Ovary (tissue), 9 donors: ENCODE measurements around the gene LTC4S. TPM values are rescaled to one million over a fixed set of nuclear protein-coding genes. Genes with fewer than 3 reads are reported as not detected.

Source experiments
- DNase-seq, 5 donors: peaks; one replicate each; pipeline ENCODE4 v3.0.0-alpha.2; 2019 to 2020
- H3K27ac ChIP-seq, 2 donors: fragments of 200-600 bp; one replicate each; pipeline versions ENCODE4 v1.5.1 to v1.8.0; 2019 to 2022
- H3K27me3 ChIP-seq: fragments of 200-600 bp; one replicate; pipeline ENCODE4 v1.8.0; 2022
- H3K36me3 ChIP-seq: fragments of 200-600 bp; sonication (generic); one replicate; pipeline ENCODE4 v1.5.1; 2019
- H3K4me1 ChIP-seq: one replicate; pipeline ENCODE4 v1.8.1; 2013; ENCODE audit warnings: mild to moderate bottlenecking, moderate library complexity; ENCODE audit not compliant: insufficient read depth
- H3K4me3 ChIP-seq: fragments of 200-600 bp; sonication (generic); one replicate; pipeline ENCODE4 v1.5.1; 2017
- H3K9me3 ChIP-seq, 2 donors: fragments of 200-600 bp in 1 of 2; sonication (generic) in 1 of 2; one replicate each; pipeline versions ENCODE4 v1.5.1 to v1.8.1; 2013 to 2019; ENCODE audit warnings: mild to moderate bottlenecking in 1 of 2, moderate library complexity in 1 of 2
- EP300 ChIP-seq: sonication (generic); formaldehyde crosslinking; IDR thresholded peaks from one replicate; pipeline ENCODE4 v1.6.1; 2017; ENCODE audit warnings: antibody characterized with exemption
- POLR2A ChIP-seq: fragments of 450-650 bp; IDR thresholded peaks from one replicate; pipeline ENCODE4 v1.6.1; 2017; ENCODE audit warnings: antibody characterized with exemption, mild to moderate bottlenecking, moderate library complexity
- WGBS, 3 donors: extraction: QIAGEN DNeasy Blood & Tissue Kit in 1 of 3; methylation state at CpG; one replicate each; pipeline versions ENCODE4 v1.1.5 to v1.1.7; 2013 to 2017; 5-methylcytosine and 5-hydroxymethylcytosine counted together
- intact Hi-C, 4 donors: fragments of 100-400 bp; cut with DNase I; formaldehyde crosslinking; loops; one replicate each; pipeline versions ENCODE4 v1.11.0 to v1.15.1; 2022 to 2023
- polyA plus RNA-seq, 2 donors: library from polyadenylated mRNA; stranded (reverse); fragments of 200-250 nt in 1 of 2; fragments of 350-450 nt in 1 of 2; fragmentation: Illumina TruSeq in 1 of 2; extraction: RNeasy Lipid Tissue Mini Kit (QIAGEN cat#74804) in 1 of 2; gene quantifications; one replicate each; pipeline ENCODE4 v1.2.3, GENCODE V29; 2013 to 2014
- total RNA-seq, 7 donors: library from RNA; depleted of rRNA in 2 of 7; stranded (reverse); fragments of >200 nt in 2 of 7; fragmentation: NEBNext Ultra II Directional in 3 of 7; extraction: Animal tissue kit (Norgen Biotek cat#: 25700) in 3 of 7; gene quantifications; one replicate each; pipeline versions ENCODE4 v1.1.0 to v1.2.4, GENCODE V29; 2016 to 2023
- TF ChIP-seq, protein P1 (sequence below), 3 donors: fragments of 450-650 bp in 2 of 3; fragments of 200-600 bp in 1 of 3; IDR thresholded peaks; one replicate each; pipeline versions ENCODE4 v1.5.1 to v1.8.0; 2016 to 2022; ENCODE audit warnings: antibody characterized with exemption in 3 of 3, mild to moderate bottlenecking in 1 of 3
- donor health status: DM: no; HTN: no; CAD: no; lungs with moderate emphysema.
- donor health status: DM: no; HTN: no; CAD: no.
- donor health status: Bipolar disorder and iron deficiency.
- donor health status: DM: yes; HTN: yes; CAD: no.
- donor health status: DM: no; HTN: no; CAD: no.
- donor health status: DM: yes; HTN: yes; CAD: no.

LTC4S gene
- total and polyA plus RNA-seq, 9 donors = 7.5 to 43.5 (median 16.9) TPM; not detected in 1

DNA sequence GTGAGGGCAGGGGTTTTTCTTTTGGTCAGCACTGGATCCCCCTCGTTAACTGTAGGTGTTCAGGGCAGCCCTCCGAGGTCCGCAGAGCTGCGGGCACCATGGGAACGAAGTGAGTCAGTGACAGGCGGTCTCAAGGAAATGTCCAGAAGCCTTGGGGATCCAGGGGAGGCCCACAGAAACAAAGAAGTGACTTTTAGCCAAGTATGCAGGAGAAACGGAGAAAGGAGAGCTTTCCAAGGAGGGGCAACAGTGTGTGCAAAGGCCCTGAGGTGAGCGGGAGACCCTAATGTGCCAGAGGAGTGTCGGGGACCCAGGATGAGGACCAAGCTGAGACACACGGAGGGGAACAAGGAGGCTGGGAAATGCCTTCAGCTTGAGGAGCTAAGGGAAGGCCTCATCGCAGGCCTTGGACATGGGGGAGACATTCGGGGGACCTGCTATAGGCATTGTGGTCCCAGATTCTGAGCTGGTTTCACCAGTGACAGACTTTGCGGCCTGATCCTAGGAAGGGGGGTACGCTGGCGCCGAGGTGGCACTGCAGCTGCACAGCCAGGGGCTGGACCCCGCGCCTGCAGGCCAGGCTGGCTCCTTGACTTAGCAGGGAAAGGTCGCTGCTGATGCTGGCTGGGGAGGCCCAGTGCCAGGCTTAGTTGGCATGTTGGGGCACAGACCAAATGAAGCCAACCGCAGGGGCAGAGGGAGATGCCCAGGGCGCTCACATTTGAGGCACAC lies 3.3 kb downstream of the LTC4S start:
- DNase-seq = peak in 3 of 5 donors; percentile 20 to 46 (median 33)
- intact Hi-C loops = loop anchor here in 3 of 4 donors (5.0 to 10.0 kb wide), 3 partner anchors 35 to 108 kb away; partner anchors contain the start of genes MRNIP (in 1 of the 3) and TBC1D9B (in 1 of the 3)
- no peaks in the 10 kb centered on the region for H3K36me3 ChIP-seq

DNA sequence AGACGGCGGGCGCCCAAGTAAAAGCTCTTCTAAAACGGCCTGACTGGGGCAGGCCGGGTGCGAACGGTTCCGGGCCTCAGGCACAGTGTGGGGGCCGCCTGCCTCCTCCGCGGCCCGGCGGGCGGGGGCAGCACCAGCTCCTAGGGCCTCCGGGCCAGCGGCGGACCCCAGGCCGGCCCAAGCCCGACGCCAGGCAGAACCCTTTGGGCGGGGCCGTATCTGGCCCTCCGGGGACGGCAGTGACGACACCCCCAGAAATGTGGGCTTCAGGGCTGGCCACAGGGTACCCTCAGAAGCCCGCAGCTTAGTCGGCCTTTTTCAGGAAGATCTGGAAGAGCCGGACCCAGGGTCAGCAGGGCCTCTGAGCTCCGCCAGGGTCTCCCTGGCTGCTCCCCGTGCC lies 4.0 kb downstream of the LTC4S start:
- Histone ChIP-seq H3K9me3 (no peaks in the 10 kb centered on the region), H3K27ac (no peak overlapping the region), H3K4me1 (peaks cover 15% of the 10 kb centered on the region), H3K36me3 (no peaks in the 10 kb centered on the region), H3K4me3 (no peak overlapping the region), H3K27me3 (no peaks in the 10 kb centered on the region)
- intact Hi-C loops = loop anchor here in 3 of 4 donors (5.0 to 10.0 kb wide), 3 partner anchors 35 to 107 kb away; partner anchors contain the start of genes MRNIP (in 1 of the 3) and TBC1D9B (in 1 of the 3)
- WGBS, 3 donors = 91 to 93% (median 93%) methylated on average over 27 to 30 of the region's 30 CpGs
- TF ChIP-seq POLR2A = no peak
- TF ChIP-seq, protein P1, sequence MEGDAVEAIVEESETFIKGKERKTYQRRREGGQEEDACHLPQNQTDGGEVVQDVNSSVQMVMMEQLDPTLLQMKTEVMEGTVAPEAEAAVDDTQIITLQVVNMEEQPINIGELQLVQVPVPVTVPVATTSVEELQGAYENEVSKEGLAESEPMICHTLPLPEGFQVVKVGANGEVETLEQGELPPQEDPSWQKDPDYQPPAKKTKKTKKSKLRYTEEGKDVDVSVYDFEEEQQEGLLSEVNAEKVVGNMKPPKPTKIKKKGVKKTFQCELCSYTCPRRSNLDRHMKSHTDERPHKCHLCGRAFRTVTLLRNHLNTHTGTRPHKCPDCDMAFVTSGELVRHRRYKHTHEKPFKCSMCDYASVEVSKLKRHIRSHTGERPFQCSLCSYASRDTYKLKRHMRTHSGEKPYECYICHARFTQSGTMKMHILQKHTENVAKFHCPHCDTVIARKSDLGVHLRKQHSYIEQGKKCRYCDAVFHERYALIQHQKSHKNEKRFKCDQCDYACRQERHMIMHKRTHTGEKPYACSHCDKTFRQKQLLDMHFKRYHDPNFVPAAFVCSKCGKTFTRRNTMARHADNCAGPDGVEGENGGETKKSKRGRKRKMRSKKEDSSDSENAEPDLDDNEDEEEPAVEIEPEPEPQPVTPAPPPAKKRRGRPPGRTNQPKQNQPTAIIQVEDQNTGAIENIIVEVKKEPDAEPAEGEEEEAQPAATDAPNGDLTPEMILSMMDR (IDR thresholded peaks at IDR 0.05) = no peak
- TF ChIP-seq EP300 = no peak
- peak in 2 of 5 donors; percentile 28 to 42 for DNase-seq

More for the DNA sequence above, 3.3 kb downstream of the LTC4S start:
- Histone ChIP-seq H3K4me1 (peaks cover 15% of the 10 kb centered on the region), H3K9me3 (no peaks in the 10 kb centered on the region), H3K4me3 (peak overlapping the region; percentile 49), H3K27me3 (no peaks in the 10 kb centered on the region), H3K27ac (peak overlapping the region; percentile 63 to 68)
- TF ChIP-seq EP300 (no peak), POLR2A (no peak)
- TF ChIP-seq, protein P1 (IDR thresholded peaks at IDR 0.05) = no peak
- WGBS, 3 donors = 84 to 88% (median 85%) methylated on average over 21 of the region's 21 CpGs

DNA sequence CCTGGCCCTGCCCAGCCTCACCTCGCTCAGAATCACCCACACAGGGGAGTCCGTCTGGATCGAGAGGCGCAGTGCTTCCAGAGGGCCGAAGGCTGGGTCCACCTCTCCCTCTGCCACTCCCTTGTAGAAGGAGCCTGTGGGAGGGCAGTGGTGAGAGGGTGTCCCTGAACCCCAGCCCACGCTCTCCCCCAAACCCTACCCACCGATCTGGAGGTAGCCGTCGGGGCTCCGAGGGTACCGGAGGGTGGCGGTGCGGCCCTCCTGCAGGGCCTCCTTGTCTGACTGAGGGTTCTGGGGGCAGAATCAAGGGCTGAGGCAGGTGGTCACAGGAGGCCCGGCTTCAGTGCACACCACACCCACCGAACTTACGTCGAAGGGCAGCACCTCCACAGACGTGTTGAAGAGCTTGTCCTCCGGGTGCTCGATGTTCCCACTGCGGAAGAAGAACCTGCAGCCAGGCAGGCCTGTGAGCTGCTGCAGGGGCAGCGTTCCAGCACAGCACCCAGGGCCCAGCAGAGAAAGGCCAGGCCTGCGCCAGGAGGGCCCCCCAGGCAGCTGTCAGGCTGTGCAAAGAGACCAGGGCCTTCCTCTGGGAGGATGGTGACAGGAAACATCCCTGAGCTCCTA lies 4.5 kb downstream of the LTC4S start:
- no peaks in the 10 kb centered on the region for H3K36me3 ChIP-seq
- H3K4me1 ChIP-seq = peaks cover 13% of the 10 kb centered on the region
- 91 to 98% (median 92%) methylated on average over 16 to 23 of the region's 23 CpGs for WGBS, 3 donors
- intact Hi-C loops = loop anchor here in 3 of 4 donors (5.0 to 10.0 kb wide), 3 partner anchors 36 to 107 kb away; partner anchors contain the start of genes MRNIP (in 1 of the 3) and TBC1D9B (in 1 of the 3)
- no peak overlapping the region for H3K4me3 ChIP-seq
- TF ChIP-seq, protein P1 (IDR thresholded peaks at IDR 0.05) = no peak
- TF ChIP-seq EP300 (no peak), POLR2A (no peak)
- no peak overlapping the region for H3K27ac ChIP-seq
- DNase-seq = peak in 2 of 5 donors; percentile 9 to 27
- H3K9me3 ChIP-seq = no peaks in the 10 kb centered on the region
- H3K27me3 ChIP-seq = no peaks in the 10 kb centered on the region

DNA sequence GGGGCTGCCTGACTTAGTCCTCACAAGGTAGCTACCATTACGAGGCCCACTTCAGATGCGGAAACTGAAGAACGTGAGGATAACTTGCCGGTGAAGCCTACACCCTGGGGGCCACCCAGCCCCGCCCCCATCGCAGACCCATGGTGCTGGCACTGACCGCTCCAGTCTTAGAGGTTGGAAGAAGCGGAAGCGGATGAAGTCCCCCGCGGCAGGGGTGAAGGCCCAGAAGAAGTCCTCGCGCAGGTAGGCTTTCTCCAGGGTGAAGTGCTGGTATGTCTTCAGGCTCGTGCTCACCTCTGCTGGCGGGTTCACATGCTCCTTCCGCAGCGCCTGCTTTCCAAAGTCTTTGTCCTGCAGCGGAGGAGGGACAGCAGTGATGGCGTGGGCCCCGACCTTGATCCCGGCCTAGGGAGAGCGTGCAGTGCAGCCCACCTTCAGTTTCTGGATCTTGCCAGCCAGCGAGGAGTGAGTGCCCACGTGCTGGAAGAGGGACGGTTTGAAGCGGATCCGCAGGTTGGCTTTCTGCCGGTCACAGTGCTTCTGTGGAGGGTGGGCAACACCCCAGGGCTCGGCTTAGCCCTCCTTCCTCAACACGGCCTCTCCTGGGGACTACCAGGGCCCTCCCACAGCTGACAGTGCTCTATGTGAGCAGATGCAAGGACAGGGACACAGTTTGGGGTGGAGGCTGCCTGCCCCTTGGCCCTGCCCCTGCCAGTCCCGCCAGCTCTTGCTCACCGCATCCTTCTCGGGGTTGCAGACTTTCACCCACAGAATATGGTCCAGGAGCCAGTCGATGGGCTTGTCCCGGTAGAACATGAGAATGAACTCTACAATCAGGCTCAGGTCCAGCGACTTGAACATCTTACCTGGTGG lies 5.2 kb downstream of the LTC4S start:
- Histone ChIP-seq H3K36me3 (no peaks in the 10 kb centered on the region), H3K27ac (no peak overlapping the region), H3K4me1 (peaks cover 8% of the 10 kb centered on the region)

More for the DNA sequence above, 5.2 kb downstream of the LTC4S start:
- peak in 3 of 5 donors; percentile 7 to 41 (median 26) for DNase-seq
- WGBS, 3 donors = 93 to 94% (median 93%) methylated on average over 36 of the region's 36 CpGs
- H3K9me3 ChIP-seq = no peaks in the 10 kb centered on the region
- H3K4me3 ChIP-seq = no peak overlapping the region
- no peak for TF ChIP-seq POLR2A
- no peak for TF ChIP-seq EP300
- TF ChIP-seq, protein P1 (IDR thresholded peaks at IDR 0.05) = no peak
- intact Hi-C loops = loop anchor here in 3 of 4 donors (5.0 to 10.0 kb wide), 3 partner anchors 37 to 106 kb away; partner anchors contain the start of genes MRNIP (in 1 of the 3) and TBC1D9B (in 1 of the 3)
- no peaks in the 10 kb centered on the region for H3K27me3 ChIP-seq
